Measurements from ENCODE around the gene MT1G. TPM values are rescaled to one million over a fixed set of nuclear protein-coding genes. Genes with fewer than 3 reads are reported as not detected.

Gene MT1G
- polyA plus RNA-seq, 2 of the 4 experiments (the other 2 are of a cell fraction), result not detected

DNA sequence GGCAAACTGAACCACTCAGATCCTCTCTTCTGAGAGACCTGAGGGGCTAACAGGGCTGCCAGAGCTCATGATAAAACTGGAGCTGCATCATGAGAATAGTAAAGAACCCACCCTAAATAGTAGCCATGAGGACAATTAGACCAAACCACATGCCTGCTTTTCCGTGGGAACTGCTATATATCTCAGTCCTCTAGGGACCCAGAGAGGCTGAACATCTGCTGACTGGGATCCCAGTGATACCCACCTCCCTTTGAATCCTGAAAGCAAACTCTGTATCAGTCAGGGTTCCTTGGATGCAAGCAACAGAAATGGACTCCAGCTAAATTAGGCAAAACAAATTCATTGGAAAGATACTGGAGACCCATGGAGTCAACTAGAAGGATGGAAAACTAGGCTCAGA, 20.9 kb upstream of the MT1G start:
- peaks cover 4% of the 10 kb centered on the region; the same call in 1 of the 3 replicates for H3K9me3 ChIP-seq
- ATAC-seq (peak in 1 of 2 experiments; percentile 37; a peak in 3 of 6 replicates), DNase-seq (ENCODE audit: low read depth in 1 of 2, low spot score in 1 of 2) (no peak), FAIRE-seq (no peak)
- ChIA-PET CTCF (interaction anchor here (5.6 kb wide), 1 partner anchor 13 kb away, joined by 28 read pairs; no protein-coding TSS in a partner anchor), POLR2A (interaction anchor here (1.2 kb wide), 1 partner anchor 81 kb away, joined by 5 read pairs; the partner anchor contains the start of gene MT2A)
- peaks cover 28% of the 10 kb centered on the region for H3K4me1 ChIP-seq
- peak overlapping the region; percentile 47; the same call in 2 of the 3 replicates for H3K4me2 ChIP-seq
- no peak for TF ChIP-seq CHD4 (IDR thresholded peaks at IDR 0.05; ENCODE audit: borderline replicate concordance)
- TF ChIP-seq RAD21 (conservative IDR thresholded peaks at IDR 0.05 in 1 of 2, IDR thresholded peaks at IDR 0.05 in 1 of 2), result no peak
- no peak for TF ChIP-seq RCOR1 (IDR thresholded peaks at IDR 0.05; ENCODE audit: low read depth, low read length)
- TF ChIP-seq REST (IDR thresholded peaks at IDR 0.05), result no peak
- no peak for TF ChIP-seq EP300 (IDR thresholded peaks at IDR 0.05)
- TF ChIP-seq FOSL2 (IDR thresholded peaks at IDR 0.05), result no peak
- TF ChIP-seq FOSL2 (CRISPR knock-in tag; IDR thresholded peaks at IDR 0.05), result no peak
- TF ChIP-seq HOXA7 (CRISPR knock-in tag; IDR thresholded peaks at IDR 0.05), result no peak
- TF ChIP-seq, protein P1, sequence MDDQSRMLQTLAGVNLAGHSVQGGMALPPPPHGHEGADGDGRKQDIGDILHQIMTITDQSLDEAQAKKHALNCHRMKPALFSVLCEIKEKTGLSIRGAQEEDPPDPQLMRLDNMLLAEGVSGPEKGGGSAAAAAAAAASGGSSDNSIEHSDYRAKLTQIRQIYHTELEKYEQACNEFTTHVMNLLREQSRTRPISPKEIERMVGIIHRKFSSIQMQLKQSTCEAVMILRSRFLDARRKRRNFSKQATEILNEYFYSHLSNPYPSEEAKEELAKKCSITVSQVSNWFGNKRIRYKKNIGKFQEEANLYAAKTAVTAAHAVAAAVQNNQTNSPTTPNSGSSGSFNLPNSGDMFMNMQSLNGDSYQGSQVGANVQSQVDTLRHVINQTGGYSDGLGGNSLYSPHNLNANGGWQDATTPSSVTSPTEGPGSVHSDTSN (IDR thresholded peaks at IDR 0.05), result no peak
- TF ChIP-seq KDM1A (IDR thresholded peaks at IDR 0.05; ENCODE audit: low read depth), result no peak
- no peak for TF ChIP-seq JUNB (IDR thresholded peaks at IDR 0.05)
- TF ChIP-seq HOXB5 (CRISPR knock-in tag; IDR thresholded peaks at IDR 0.05), result no peak
- no peak for TF ChIP-seq RFX5 (IDR thresholded peaks at IDR 0.05)
- no peak for TF ChIP-seq KDM5A (IDR thresholded peaks at IDR 0.05)
- no peak for TF ChIP-seq CBX2 (IDR thresholded peaks at IDR 0.05; ENCODE audit: borderline replicate concordance, low read depth)
- 82% methylated on average over 1 of the region's 1 CpG for WGBS (ENCODE audit: missing lambda C conversion rate)
- peak overlapping the region; percentile 56 to 72 for H3K27ac ChIP-seq
- H3K4me3 ChIP-seq, result no peak overlapping the region

DNA sequence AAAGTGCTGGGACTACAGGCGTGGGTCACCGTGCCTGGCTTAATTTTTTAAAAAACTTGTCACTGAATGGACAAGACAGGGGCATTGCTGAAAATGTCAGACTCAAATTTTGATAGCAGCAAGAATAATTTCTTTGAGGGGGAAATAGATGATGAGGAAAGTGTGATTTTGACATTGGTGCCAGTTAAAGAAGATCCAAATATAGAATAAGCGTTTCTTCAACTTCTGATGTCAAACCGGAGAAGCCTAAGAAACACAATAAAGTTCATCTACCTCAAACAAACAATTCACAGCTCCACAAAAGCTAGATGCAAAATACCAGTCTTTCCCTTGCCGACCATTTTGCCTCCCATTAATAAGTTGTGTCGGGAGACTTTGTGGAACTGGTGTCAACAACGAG, 18.9 kb upstream of the MT1G start:
- ATAC-seq (no peak), FAIRE-seq (no peak), DNase-seq (ENCODE audit: low read depth in 1 of 2, low spot score in 1 of 2) (no peak)
- Histone ChIP-seq H3K4me1 (peaks cover 23% of the 10 kb centered on the region), H3K9me3 (peaks cover 4% of the 10 kb centered on the region; the same call in 1 of the 3 replicates), H3K27ac (no peak overlapping the region), H3K4me3 (no peak overlapping the region), H3K4me2 (no peak overlapping the region)
- WGBS (ENCODE audit: missing lambda C conversion rate), result 81% methylated on average over 7 of the region's 7 CpGs
- ChIA-PET POLR2A (interaction anchor here (6.5 kb wide), 1 partner anchor 79 kb away, joined by 185 read pairs; the partner anchor contains the start of gene MT2A), CTCF (interaction anchor here (0.6 to 6.2 kb wide), 3 partner anchors 15 to 132 kb away, joined by 3 to 42 read pairs (median 3); no protein-coding TSS in a partner anchor)
- TF ChIP-seq HOXB5 (CRISPR knock-in tag; IDR thresholded peaks at IDR 0.05) (no peak), ZC3H11A (IDR thresholded peaks at IDR 0.05) (no peak), BHLHE40 (IDR thresholded peaks at IDR 0.05; ENCODE audit: low read depth, low read length) (no peak), HOXA7 (CRISPR knock-in tag; IDR thresholded peaks at IDR 0.05) (no peak), ESRRA (IDR thresholded peaks at IDR 0.05; ENCODE audit: borderline replicate concordance, low read length) (no peak), RFX5 (IDR thresholded peaks at IDR 0.05) (no peak), NPAS2 (CRISPR knock-in tag; IDR thresholded peaks at IDR 0.05; ENCODE audit: borderline replicate concordance) (no peak), USF2 (IDR thresholded peaks at IDR 0.05) (no peak), ZFP36 (IDR thresholded peaks at IDR 0.05; ENCODE audit: borderline replicate concordance, partially characterized antibody) (no peak)

Measured in A549 (cell line).